Osteocyte (in vitro differentiated cells): ENCODE data around the gene D2HGDH. TPM values are rescaled to one million over a fixed set of nuclear protein-coding genes. Genes with fewer than 3 reads are reported as not detected.

Experiments
- DNase-seq: peaks from one replicate; pipeline ENCODE4 v3.0.0; 2021; ENCODE audit warnings: mixed read lengths; ENCODE audit not compliant: unreplicated experiment; ENCODE audit errors: extremely low spot score
- H3K27ac Mint-ChIP-seq: one replicate; pipeline ENCODE4 v1.8.0; 2021; ENCODE audit warnings: mild to moderate bottlenecking, mixed read lengths; ENCODE audit not compliant: unreplicated experiment
- H3K27me3 Mint-ChIP-seq: one replicate; pipeline ENCODE4 v1.8.0; 2021; ENCODE audit warnings: mixed read lengths; ENCODE audit not compliant: unreplicated experiment
- H3K36me3 Mint-ChIP-seq: one replicate; pipeline ENCODE4 v1.8.0; 2021; ENCODE audit warnings: mixed read lengths; ENCODE audit not compliant: unreplicated experiment
- H3K4me1 Mint-ChIP-seq: one replicate; pipeline ENCODE4 v1.8.0; 2021; ENCODE audit warnings: mixed read lengths; ENCODE audit not compliant: unreplicated experiment
- H3K4me3 Mint-ChIP-seq: one replicate; pipeline ENCODE4 v1.8.0; 2021; ENCODE audit warnings: mild to moderate bottlenecking, moderate library complexity, mixed read lengths; ENCODE audit not compliant: unreplicated experiment
- H3K9me3 Mint-ChIP-seq: one replicate; pipeline ENCODE4 v1.8.0; 2021; ENCODE audit warnings: mixed read lengths; ENCODE audit not compliant: unreplicated experiment
- CTCF ChIP-seq: fragments of 200-600 bp; sonication (generic); IDR thresholded peaks from 2 replicates; pipeline ENCODE4 v1.5.0; 2021; ENCODE audit warnings: antibody characterized with exemption, mild to moderate bottlenecking, moderate library complexity
- total RNA-seq: library from RNA; stranded (reverse); gene quantifications from 2 replicates; pipeline ENCODE4 v1.2.1, GENCODE V29; 2021

D2HGDH gene
- total RNA-seq, 1 donor from 2014 or later: 32.5 TPM

DNA sequence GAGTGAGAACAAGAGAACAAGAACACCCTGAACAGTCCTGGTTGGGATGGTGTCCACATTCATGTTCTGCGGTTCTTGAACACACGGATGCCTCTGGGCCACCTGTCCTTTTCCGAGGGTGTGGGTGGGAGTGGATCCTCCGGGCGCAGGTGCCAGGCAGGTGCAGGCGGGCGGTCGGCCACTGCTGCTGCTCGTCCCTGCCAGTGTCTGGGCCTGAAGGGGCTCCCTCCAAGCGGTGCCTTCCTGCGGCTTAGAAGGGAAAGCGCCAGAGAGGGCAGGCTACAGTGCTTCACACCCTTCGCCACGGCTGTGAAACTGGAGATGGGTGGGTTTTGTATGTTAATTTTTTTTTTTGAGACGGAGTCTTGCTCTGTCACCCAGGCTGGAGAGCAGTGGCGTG is 8.0 kb upstream of the D2HGDH start:
- Mint-ChIP-seq H3K27me3 (no peaks in the 10 kb centered on the region), H3K4me1 (no peaks in the 10 kb centered on the region), H3K4me3 (no peak overlapping the region), H3K36me3 (peaks cover 18% of the 10 kb centered on the region), H3K27ac (no peak overlapping the region), H3K9me3 (no peaks in the 10 kb centered on the region)
- DNase-seq: no peak
- no peak for TF ChIP-seq CTCF

- no peak overlapping the region for H3K27ac Mint-ChIP-seq
- no peak for TF ChIP-seq CTCF
- no peak for DNase-seq
- peaks cover 12% of the 10 kb centered on the region for H3K36me3 Mint-ChIP-seq
- H3K27me3 Mint-ChIP-seq: no peaks in the 10 kb centered on the region
- no peaks in the 10 kb centered on the region for H3K4me1 Mint-ChIP-seq
- no peaks in the 10 kb centered on the region for H3K9me3 Mint-ChIP-seq
- no peak overlapping the region for H3K4me3 Mint-ChIP-seq
Measured at GRCh38 chr2:241728000-241728399, 6.4 kb upstream of the D2HGDH start.

DNA sequence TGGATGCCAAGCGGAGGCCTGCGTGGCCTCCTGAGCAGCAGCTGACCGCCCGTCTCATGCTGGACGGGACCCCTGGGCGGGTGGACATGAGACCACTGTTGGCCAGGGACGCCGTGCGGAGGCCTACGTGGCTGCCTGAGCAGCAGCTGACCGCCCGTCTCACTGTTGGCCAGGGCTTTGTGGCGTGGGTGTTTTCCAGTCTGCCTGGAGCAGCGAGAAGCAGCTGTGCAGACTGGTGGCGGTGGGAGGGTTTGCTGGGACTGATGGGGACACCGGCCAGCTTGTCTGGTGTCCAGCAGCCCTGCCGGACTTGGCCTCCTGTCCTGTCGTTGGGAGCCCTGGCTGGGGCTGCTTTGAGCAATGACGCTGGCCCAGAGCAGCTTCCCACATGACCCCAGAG is 5.8 kb upstream of the D2HGDH start:
- peaks cover 8% of the 10 kb centered on the region for H3K36me3 Mint-ChIP-seq
- DNase-seq: no peak

GRCh38 chr2:241729868-241730267 is 4.6 kb upstream of the D2HGDH start:
- Mint-ChIP-seq H3K4me3 (no peak overlapping the region), H3K9me3 (no peaks in the 10 kb centered on the region), H3K36me3 (peaks cover 4% of the 10 kb centered on the region), H3K27me3 (no peaks in the 10 kb centered on the region), H3K4me1 (peaks cover 2% of the 10 kb centered on the region), H3K27ac (no peak overlapping the region)
- DNase-seq: no peak
- TF ChIP-seq CTCF: no peak

More for the DNA sequence above, 5.8 kb upstream of the D2HGDH start:
- no peaks in the 10 kb centered on the region for H3K9me3 Mint-ChIP-seq
- TF ChIP-seq CTCF: no peak
- no peak overlapping the region for H3K27ac Mint-ChIP-seq
- H3K4me3 Mint-ChIP-seq: no peak overlapping the region
- H3K27me3 Mint-ChIP-seq: no peaks in the 10 kb centered on the region
- no peaks in the 10 kb centered on the region for H3K4me1 Mint-ChIP-seq

DNA sequence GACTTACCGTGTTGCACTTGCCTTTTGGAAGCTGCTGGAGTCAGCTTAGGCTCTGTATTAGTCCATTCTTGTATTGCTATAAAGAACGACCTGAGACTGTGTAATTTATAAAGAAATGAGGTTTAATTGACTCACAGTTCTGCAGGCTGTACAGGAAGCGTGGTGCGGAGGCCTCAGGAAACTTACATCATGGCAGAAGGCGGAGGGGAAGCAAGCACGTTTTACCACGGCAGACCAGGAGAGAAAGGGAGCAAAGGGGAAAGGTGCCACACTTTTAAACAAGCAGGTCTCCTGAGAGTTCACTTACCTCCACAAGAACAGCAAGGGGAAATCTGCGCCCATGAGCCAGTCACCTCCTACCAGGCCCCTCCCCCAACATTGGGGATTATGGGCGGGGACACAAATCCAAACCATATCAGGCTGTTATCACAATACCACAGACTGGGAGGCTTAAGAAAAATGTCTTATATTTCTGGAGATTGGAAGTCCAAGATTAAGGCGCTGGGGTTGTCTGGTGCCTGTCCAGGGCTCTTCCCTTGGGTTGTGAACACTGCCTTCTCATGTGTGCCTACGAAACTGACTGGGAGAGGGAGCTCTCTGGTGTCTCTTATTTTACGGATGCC is 3.6 kb upstream of the D2HGDH start:
- no peak for DNase-seq
- TF ChIP-seq CTCF: no peak
- Mint-ChIP-seq H3K9me3 (no peaks in the 10 kb centered on the region), H3K4me1 (peaks cover 6% of the 10 kb centered on the region), H3K36me3 (peaks cover under 1% of the 10 kb centered on the region), H3K4me3 (no peak overlapping the region), H3K27me3 (no peaks in the 10 kb centered on the region), H3K27ac (no peak overlapping the region)
